ENCODE measurements around the gene FADS2.

DNA sequence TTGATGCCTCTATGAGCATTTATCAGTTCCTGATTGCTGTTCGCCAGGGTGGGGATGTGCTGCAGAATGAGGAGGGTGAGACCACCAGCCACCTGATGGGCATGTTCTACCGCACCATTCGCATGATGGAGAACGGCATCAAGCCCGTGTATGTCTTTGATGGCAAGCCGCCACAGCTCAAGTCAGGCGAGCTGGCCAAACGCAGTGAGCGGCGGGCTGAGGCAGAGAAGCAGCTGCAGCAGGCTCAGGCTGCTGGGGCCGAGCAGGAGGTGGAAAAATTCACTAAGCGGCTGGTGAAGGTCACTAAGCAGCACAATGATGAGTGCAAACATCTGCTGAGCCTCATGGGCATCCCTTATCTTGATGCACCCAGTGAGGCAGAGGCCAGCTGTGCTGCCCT, 32.6 kb upstream of the FADS2 start:
- TF ChIP-seq ZNF274 (IDR thresholded peaks at IDR 0.05; ENCODE audit: low read depth, low read length), result no peak
- TF ChIP-seq CTCF (IDR thresholded peaks at IDR 0.05 in 2 of 3, conservative IDR thresholded peaks at IDR 0.05 in 1 of 3; ENCODE audit: borderline replicate concordance in 1 of 3, insufficient read depth in 1 of 3, low read depth in 2 of 3, low read length in 2 of 3), result no peak
- no peak for TF ChIP-seq RAD21 (IDR thresholded peaks at IDR 0.05; ENCODE audit: low read depth)
- no peak for TF ChIP-seq POLR2AphosphoS5 (IDR thresholded peaks at IDR 0.05; ENCODE audit: low read depth, low read length)
- TF ChIP-seq, protein P1, sequence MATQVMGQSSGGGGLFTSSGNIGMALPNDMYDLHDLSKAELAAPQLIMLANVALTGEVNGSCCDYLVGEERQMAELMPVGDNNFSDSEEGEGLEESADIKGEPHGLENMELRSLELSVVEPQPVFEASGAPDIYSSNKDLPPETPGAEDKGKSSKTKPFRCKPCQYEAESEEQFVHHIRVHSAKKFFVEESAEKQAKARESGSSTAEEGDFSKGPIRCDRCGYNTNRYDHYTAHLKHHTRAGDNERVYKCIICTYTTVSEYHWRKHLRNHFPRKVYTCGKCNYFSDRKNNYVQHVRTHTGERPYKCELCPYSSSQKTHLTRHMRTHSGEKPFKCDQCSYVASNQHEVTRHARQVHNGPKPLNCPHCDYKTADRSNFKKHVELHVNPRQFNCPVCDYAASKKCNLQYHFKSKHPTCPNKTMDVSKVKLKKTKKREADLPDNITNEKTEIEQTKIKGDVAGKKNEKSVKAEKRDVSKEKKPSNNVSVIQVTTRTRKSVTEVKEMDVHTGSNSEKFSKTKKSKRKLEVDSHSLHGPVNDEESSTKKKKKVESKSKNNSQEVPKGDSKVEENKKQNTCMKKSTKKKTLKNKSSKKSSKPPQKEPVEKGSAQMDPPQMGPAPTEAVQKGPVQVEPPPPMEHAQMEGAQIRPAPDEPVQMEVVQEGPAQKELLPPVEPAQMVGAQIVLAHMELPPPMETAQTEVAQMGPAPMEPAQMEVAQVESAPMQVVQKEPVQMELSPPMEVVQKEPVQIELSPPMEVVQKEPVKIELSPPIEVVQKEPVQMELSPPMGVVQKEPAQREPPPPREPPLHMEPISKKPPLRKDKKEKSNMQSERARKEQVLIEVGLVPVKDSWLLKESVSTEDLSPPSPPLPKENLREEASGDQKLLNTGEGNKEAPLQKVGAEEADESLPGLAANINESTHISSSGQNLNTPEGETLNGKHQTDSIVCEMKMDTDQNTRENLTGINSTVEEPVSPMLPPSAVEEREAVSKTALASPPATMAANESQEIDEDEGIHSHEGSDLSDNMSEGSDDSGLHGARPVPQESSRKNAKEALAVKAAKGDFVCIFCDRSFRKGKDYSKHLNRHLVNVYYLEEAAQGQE (IDR thresholded peaks at IDR 0.05; ENCODE audit: low read depth), result no peak
- TF ChIP-seq CEBPB (IDR thresholded peaks at IDR 0.05; ENCODE audit: low read depth), result no peak

All from HCT116 (cell line).